ENCODE results near the gene TNFRSF8. TPM values are rescaled to one million over a fixed set of nuclear protein-coding genes. Genes with fewer than 3 reads are reported as not detected.

Gene TNFRSF8
- total RNA-seq, 2 experiments from 2014 or later, result 1.5 to 1.8 TPM

DNA sequence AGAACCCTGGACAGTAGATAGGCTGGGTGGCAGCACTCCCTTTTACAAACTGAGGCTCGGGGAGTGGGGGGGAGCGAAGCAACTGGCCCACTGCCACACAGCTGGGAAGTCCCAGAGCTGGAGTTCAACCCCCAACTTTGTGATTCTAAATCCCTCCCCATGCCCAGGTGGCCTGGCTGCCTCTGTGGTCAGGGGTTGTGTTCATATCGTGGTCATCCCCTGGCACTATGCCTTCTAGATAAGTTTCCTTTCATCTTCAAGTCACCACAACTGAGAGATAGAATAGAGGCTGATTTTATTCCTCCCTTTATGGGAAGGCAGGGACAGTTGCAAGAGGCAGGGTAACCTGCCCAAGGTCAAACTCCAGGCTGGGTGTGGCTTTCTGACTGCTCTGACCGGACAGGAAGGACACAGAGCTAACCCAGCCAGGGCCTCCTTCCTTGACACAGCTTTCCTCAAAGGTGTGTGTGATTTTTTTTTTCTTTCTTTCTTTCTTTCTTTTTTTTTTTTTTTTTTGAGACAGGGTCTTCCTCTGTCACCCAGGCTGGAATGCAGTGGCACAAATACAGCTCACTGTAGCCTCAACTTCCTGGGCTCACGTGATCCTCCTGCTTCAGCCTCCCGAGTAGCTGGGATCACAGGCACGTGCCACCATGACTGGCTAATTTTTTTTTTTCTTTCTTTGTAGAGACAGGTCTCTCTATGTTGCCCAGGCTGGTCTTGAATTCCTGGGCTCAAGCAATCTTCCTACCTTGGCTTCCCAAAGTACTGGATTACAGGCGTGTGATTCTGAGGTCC lies 85.3 kb downstream of the TNFRSF8 start:
- H3K4me3 Mint-ChIP-seq, result no peak overlapping the region
- H3K4me1 Mint-ChIP-seq (ENCODE audit: low read depth), result peaks cover 90% of the 10 kb centered on the region
- H3K27ac Mint-ChIP-seq, result peak overlapping the region; percentile 93
- H3K9me3 Mint-ChIP-seq, result peaks cover 19% of the 10 kb centered on the region
- ChIA-PET CTCF (interaction anchor here (1.0 to 2.8 kb wide), 6 partner anchors 23 to 81 kb away, joined by 3 to 30 read pairs (median 3); no protein-coding TSS in a partner anchor), POLR2A (interaction anchor here (1.0 to 4.6 kb wide), 8 partner anchors 9 to 240 kb away, joined by 3 to 24 read pairs (median 4); partner anchors contain the start of gene TNFRSF1B)
- H3K27me3 Mint-ChIP-seq, result no peaks in the 10 kb centered on the region
- ATAC-seq, result no peak
- no peak for DNase-seq
- H3K36me3 Mint-ChIP-seq (ENCODE audit: low read depth), result peaks cover 29% of the 10 kb centered on the region
- intact Hi-C loops (cut with micrococcal nuclease), result no loop called here
- TF ChIP-seq, protein P1, sequence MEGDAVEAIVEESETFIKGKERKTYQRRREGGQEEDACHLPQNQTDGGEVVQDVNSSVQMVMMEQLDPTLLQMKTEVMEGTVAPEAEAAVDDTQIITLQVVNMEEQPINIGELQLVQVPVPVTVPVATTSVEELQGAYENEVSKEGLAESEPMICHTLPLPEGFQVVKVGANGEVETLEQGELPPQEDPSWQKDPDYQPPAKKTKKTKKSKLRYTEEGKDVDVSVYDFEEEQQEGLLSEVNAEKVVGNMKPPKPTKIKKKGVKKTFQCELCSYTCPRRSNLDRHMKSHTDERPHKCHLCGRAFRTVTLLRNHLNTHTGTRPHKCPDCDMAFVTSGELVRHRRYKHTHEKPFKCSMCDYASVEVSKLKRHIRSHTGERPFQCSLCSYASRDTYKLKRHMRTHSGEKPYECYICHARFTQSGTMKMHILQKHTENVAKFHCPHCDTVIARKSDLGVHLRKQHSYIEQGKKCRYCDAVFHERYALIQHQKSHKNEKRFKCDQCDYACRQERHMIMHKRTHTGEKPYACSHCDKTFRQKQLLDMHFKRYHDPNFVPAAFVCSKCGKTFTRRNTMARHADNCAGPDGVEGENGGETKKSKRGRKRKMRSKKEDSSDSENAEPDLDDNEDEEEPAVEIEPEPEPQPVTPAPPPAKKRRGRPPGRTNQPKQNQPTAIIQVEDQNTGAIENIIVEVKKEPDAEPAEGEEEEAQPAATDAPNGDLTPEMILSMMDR (IDR thresholded peaks at IDR 0.05), result no peak

DNA sequence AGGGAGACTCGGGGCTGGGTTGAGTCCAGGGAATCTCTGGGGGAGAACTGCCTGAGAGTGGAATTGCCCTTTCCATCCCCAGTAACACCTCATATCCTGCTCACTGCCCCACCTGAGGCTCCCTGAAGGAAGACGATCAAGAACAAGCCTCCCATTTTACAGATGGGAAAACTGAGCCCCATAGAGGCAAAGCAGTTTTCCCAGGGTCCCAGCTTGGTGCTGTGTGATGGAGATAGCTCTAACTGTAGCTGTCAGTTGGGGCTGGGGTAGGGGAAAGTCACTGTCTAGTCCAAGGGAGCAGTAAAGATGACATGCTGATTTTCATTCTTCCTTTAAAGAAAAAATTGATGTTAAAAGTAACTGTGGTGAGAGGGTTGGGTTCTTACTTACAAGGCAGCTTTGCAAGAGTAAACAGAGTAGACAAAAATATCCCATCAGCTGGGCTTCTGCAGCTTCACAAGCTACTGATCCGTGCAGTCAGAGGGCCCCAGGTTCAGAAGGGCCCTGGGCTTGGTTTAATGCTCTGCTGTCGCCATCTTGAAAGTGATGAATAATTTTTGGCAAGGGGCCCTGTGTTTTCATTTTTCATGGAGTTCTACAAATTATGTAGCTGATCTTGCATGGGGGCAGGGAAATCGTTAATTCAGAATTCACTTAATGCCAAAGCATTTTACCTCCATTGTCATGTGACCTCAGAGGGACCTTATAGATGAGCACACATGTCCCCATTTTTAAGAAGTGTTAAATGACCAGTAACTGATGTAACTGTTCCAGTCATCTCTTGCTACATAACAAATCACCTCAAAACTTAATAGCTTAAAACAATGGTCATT lies 86.1 kb downstream of the TNFRSF8 start:
- Mint-ChIP-seq H3K4me3 (no peak overlapping the region), H3K4me1 (ENCODE audit: low read depth) (peaks cover 87% of the 10 kb centered on the region), H3K27me3 (no peaks in the 10 kb centered on the region), H3K36me3 (ENCODE audit: low read depth) (peaks cover 29% of the 10 kb centered on the region), H3K27ac (peak overlapping the region; percentile 93), H3K9me3 (peaks cover 19% of the 10 kb centered on the region)
- ChIA-PET CTCF (interaction anchor here (1.0 to 2.9 kb wide), 7 partner anchors 12 to 61 kb away, joined by 3 to 30 read pairs (median 4); partner anchors contain the start of gene TNFRSF1B), POLR2A (interaction anchor here (0.8 to 4.6 kb wide), 11 partner anchors 8 to 455 kb away, joined by 3 to 24 read pairs (median 4); partner anchors contain the start of gene TNFRSF1B)
- intact Hi-C loops (cut with micrococcal nuclease), result no loop called here
- DNase-seq (no peak), ATAC-seq (no peak)
- TF ChIP-seq, protein P1 (IDR thresholded peaks at IDR 0.05), result no peak

DNA sequence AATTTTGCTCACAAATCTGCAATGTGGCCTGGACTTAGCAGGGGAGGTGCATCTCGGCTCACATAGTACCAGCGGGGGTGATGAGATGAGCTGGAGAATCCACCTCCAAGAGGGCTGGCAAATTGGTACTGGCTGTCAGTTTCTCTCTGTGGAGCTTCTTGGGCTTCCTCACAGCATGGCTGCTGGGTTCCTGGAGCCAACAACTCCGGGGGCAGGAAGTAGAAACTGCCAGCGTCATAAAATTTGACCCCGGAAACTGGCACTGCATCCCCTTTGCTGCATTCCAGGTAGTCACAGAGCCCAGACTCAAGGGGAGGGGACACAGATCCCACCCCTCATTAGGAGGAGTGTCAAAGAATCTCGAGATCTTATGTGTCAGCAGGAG lies 86.7 kb downstream of the TNFRSF8 start:
- ChIA-PET POLR2A (interaction anchor here (0.8 to 4.6 kb wide), 9 partner anchors 8 to 454 kb away, joined by 3 to 24 read pairs (median 4); partner anchors contain the start of gene TNFRSF1B), CTCF (interaction anchor here (1.1 to 2.9 kb wide), 7 partner anchors 12 to 61 kb away, joined by 3 to 30 read pairs (median 4); partner anchors contain the start of gene TNFRSF1B)
- peaks cover 85% of the 10 kb centered on the region for H3K4me1 Mint-ChIP-seq (ENCODE audit: low read depth)
- no peak overlapping the region for H3K4me3 Mint-ChIP-seq
- peaks cover 19% of the 10 kb centered on the region for H3K9me3 Mint-ChIP-seq
- ATAC-seq (no peak), DNase-seq (no peak)
- peak overlapping the region; percentile 93 for H3K27ac Mint-ChIP-seq
- intact Hi-C loops (cut with micrococcal nuclease), result no loop called here
- H3K36me3 Mint-ChIP-seq (ENCODE audit: low read depth), result peaks cover 29% of the 10 kb centered on the region
- TF ChIP-seq, protein P1 (IDR thresholded peaks at IDR 0.05), result no peak
- H3K27me3 Mint-ChIP-seq, result no peaks in the 10 kb centered on the region

DNA sequence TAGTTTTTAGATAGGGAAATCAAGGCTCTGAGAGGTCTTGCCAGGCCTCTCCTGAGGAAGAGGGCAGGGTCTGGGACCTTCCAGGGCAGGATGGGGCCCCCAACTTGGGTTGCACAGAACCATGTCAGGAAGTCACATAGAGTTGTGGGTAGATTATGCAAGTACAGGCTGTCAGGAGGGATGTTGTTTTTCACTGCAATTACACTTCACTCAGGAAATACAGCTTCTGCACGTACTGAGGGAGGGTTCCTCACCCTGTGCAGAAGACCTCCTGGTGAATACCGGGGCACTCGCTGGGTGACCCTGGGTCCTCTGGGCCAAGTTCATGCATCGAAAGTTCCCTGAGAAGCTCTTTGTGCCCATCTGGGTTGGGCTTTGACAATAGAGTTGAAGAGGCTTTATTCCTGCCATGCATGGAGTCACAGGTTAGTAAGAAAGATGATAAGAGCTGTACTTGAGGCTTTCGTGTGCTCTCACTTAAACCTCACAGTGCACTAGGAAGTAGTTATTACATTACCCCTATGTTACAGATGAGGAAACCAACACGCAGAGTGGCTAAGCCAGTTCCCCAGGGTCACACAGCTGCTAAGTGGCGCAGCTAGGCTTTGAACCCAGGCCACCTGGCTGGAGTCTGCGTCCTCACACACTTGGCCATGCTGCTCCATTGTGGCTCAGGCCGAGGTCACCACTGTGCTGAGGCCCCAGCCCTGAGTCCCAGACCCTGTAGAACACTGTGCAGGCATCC lies 87.5 kb downstream of the TNFRSF8 start:
- TF ChIP-seq, protein P1 (IDR thresholded peaks at IDR 0.05), result no peak
- Mint-ChIP-seq H3K27me3 (no peaks in the 10 kb centered on the region), H3K4me1 (ENCODE audit: low read depth) (peaks cover 87% of the 10 kb centered on the region), H3K36me3 (ENCODE audit: low read depth) (peaks cover 29% of the 10 kb centered on the region), H3K27ac (peak overlapping the region; percentile 93), H3K9me3 (peaks cover 19% of the 10 kb centered on the region), H3K4me3 (peak overlapping the region; percentile 61)
- ChIA-PET CTCF (interaction anchor here (0.8 to 2.9 kb wide), 8 partner anchors 11 to 60 kb away, joined by 3 to 30 read pairs (median 4); partner anchors contain the start of gene TNFRSF1B), POLR2A (interaction anchor here (0.8 to 4.6 kb wide), 11 partner anchors 9 to 454 kb away, joined by 3 to 24 read pairs (median 4); partner anchors contain the start of gene TNFRSF1B)
- peak; percentile 39 for DNase-seq
- intact Hi-C loops (cut with micrococcal nuclease), result no loop called here
- peak; percentile 62 for ATAC-seq
